GM18507 (cell line): ENCODE results near the gene ITGB1BP1.

Experiments used
- DNase-seq: peaks from one replicate; pipeline ENCODE4 v3.0.0; 2011; ENCODE audit warnings: low read depth; ENCODE audit not compliant: insufficient read length; ENCODE audit errors: extremely low spot score
- FAIRE-seq: peaks from 2 replicates; lab custom pipeline; 2011; peaks lifted over from hg19 to GRCh38; lab: Jason Lieb, UNC

The ITGB1BP1 gene

DNA sequence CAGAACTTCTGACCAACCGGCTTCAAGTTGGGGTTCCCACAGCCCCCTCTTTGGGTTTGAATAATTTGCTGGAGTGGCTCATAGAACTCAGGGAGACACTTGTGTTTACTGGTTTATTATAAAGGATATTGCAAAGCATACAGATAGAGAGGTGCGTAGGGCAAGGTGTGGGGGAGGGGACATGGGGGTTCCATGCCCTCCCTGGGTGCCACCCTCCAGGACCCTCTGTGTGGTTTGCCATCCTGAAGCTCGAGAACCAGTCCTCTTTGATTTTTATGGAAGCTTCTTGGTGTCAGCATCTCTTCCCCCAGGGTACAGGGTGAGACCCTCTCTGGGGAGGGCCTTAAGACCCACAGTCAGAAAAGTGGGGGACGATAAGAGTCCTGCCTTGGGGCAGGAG, 38.8 kb downstream of the ITGB1BP1 start:
- DNase-seq, result no peak

DNA sequence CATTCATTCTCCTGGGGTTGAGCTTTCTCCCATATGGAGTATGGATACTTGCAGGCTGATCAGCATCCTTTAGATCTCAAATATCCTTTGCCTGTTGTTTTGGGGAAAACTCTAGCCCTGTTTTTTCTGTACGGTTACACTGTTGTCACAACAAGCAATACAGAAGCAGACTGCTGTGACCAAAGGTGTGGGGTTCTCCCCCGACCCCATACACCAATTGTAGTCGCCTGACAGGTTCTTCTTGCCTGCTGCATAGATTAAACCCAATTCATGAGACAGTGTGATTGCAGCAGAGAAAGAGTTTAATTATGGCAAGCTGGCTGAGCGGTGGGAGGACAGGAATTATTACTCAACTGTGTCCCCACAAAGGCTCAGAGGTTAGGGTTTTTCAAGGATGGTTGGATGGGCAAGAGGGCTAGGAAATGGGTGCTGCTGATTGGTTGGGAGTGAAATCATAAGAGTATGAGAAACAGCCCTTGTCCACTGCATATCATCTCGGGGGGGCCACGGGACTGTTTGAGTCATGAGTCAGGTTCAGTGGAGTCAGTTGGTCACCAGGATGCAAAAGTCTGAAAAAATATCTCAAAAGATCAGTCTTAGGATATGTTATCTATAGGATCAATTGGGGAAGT, 40.6 kb downstream of the ITGB1BP1 start:
- FAIRE-seq (no peak), DNase-seq (no peak)

More for the DNA sequence above, 38.8 kb downstream of the ITGB1BP1 start:
- FAIRE-seq, result no peak

DNA sequence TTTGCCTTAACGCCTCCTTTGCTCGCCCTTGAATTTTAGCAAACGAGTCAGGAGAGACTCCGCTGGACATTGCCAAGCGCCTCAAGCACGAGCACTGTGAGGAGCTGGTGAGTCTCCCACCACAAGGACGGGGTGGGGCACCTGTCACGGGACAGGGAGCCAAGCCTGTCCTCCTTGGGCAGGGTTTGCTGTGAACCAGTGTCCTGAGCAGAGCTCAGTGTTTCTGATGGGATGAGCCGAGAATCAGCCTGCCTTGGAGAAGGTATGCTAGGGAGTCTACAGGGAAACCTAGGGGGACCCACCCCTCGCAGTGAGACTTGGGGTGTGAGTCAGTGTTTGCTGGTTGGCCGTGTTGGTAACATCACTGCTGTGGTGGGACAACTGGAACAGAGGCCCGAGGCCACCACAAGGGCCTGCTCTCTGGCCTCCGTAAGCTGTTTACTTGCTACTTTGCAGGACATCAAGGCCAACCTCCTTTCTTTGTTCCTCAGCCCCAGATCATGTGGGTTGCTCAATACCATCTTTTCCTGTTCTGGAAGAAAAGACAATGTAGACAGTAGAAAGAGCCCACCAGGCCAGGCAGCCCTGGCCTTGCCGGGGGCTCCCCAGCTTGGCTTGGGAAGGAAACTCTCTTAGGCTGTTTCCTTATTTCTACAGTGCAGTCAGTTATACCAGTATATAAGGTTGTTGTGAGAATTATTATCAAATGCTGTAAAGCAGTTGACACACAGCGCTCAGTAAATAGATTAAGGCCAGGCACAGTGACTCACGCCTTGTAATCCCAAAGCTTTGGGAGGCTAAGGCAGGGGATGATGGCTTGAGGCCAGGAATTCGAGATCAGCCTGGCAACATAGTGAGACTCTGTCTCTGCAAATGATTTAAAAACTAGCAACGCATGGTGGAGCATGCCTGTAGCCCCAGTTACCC, 42.4 kb downstream of the ITGB1BP1 start:
- FAIRE-seq (no peak), DNase-seq (no peak)

DNA sequence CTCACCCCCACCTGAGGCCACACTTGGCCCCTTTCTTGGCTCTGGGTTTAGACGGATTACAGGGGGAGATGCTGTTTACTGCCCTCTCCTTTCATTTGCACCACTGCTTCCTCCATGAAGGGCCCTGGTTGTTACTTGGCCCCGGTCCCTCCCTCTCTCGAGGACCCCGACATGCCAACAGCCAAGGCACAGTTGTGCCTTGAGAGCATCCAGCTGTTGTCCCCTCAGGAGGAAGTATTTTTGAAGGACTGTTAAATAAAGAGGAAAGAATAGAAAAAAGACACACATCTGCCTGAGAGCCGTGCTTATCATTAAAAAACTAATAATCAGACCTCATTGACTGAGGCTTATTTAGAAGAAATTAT, 44.0 kb downstream of the ITGB1BP1 start:
- FAIRE-seq, result no peak
- DNase-seq, result no peak

DNA sequence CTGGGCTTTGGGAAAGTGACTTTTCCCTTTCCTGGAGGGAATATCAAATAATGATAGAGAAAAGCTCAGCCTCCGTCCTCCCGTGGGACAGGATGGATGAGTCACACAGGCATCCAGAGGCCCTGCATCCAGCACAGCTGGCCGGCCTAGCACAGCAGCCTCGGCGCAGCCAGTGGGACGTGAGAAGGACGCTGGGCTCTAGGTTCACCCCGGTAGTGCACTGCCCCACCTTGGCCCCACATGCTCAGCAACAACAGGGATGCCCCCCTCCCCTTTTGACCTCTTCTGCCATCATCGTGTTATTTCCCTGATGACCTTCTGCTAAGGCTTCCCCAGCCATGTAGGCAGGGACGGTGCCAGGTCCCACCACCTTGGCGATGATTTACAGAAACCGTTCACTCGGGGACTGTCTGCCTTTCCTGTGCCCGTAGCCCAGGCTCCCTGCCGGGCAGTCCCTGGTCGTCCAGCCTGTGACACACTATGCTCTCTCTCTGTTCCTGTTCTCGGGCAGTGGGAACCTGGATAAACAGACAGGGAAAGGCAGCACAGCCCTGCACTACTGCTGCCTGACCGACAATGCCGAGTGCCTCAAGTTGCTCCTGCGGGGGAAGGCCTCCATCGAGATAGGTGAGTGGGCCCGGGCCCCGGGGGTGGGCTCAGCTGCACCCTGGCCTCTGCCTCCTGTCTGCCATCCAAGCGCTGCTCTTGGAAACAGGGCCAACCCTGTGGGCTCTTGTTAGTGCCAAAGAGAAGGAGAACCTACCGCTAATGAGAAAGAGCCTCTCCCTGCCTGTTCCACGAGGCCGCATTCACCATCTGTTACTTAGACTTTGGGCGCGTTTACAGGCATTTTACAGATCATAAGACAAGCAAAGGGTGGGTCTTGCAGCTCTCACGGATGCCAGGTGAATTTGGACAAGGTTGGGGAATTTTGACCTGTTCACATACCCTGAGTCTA, 44.6 kb downstream of the ITGB1BP1 start:
- FAIRE-seq (no peak), DNase-seq (no peak)

DNA sequence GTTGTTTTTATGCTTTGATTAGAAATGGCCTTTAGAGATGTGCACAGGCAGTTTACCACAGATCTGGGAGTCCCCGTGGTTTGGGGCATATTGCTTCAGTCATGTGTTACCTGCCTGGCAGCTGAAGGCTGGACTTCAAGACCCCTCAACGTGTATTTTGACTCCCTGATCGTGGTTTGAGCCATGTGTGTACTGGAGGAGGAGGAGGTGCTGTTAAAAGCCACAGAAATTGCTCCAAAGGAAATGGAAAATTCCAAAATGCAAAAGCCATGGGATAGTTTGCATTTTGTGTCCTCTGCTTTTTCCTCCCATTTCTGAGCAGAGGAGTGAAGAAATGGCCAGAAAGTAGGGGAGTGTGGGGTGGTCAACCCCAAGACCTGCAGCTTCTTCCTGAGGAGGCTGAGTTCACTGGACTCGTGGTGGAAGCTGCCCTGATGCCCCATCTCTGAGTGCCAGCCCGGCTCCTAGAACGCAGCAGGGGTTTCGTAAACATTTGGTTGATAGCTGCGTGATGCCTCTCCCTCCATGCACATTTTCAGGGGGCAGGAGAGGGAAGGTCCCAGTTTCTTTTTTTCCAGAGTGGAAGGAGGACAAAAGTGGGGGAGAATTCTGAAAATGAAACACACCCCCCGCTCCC, 45.7 kb downstream of the ITGB1BP1 start:
- DNase-seq (no peak), FAIRE-seq (no peak)

DNA sequence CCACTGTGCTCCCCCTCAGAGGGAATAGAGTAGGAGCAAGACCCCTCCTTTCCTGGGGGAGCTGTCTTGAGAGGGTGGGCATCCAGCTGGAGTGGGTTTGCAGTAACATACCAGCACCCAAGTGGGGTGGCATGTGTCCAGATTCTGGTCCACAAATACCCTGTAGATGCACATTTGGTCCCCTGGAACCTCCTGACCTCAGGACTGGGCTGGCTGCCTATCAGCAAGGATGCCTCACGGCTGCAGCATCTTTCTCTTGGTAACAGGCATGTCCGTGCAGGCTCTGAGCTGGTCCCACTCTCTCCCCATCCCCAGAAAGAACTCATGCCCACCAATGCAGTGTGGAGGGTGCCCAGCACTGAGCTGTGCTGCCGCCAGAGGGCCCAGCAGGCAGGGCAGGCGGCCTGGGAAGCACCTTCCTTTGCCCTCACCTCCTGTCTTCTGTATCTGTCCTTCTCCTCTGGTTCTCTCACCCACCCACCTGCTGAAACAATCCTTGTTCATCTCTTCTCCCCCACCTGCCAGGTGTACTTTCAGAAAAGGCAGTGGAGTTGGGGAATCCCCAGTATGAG, 47.4 kb downstream of the ITGB1BP1 start:
- FAIRE-seq (no peak), DNase-seq (no peak)

DNA sequence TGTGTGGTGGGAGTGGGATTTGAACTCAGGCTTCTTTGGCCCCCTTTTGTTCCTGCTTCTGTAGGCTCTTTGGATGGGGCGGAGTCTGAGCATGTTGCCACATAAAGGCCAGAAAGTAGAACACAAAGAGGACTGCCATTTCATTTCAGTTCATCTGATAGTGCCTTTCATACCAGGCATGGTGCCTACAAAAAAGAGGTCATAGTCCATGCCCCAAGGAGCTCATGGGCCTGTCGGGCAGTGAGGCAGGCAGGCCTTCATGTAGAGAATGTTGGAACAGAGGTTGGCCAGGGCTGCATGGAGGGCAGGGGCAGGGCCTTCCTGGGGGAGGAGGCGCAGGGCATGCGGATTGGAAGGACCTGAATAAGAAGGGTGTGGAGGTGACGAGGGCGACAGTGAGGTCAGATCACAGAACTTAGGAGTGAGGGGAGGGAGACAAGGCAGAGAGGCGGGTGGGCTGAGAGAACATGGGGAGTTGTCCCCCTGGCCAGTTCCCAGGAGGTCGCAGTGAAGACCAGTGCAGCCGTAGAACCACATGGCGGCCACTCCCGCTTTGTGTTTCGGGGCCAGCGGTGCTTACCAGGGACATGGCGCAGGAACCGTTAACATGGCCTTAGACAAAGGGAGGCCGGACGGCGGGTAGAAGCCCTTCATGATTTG, 49.1 kb downstream of the ITGB1BP1 start:
- no peak for FAIRE-seq
- no peak for DNase-seq

DNA sequence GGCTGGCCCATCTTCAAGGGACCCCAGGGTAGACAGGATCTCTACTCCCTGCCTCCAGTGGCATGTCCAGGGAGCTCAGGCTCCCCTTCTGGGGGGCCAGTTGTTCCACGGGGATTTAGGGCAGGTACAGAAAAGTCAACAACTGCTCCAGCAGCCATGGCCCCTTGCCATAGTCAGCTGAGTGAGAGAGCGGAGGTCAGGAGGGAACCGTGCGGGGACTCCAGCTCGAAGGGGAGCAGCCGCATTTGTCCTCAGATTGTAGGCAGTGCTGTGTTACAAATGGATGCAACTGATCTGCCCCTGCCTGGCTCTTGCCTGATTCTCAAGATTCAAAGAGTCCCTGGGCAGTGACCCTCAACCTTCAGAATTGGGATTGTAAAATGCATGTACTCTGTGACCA, 49.9 kb downstream of the ITGB1BP1 start:
- FAIRE-seq (no peak), DNase-seq (no peak)

DNA sequence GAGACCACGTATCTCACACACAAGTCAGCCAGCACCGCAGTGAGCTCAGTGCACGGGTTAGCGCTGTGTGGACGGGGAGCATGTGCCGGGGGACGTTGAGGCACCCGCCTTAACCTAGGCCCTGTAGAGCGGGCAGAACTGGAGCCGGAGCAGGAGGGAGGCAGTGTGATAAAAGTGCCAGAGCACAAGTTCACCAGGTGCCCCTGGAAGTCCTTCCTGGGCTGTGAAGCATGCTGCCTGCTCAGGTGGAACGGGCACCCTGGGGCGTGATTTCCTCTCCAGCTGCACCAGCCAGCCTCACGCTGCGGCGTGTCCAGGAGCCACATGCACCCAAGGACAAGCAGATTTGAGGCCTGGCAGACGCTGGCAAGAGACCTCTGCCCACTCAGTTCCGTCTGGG, 50.3 kb downstream of the ITGB1BP1 start:
- FAIRE-seq (no peak), DNase-seq (no peak)

DNA sequence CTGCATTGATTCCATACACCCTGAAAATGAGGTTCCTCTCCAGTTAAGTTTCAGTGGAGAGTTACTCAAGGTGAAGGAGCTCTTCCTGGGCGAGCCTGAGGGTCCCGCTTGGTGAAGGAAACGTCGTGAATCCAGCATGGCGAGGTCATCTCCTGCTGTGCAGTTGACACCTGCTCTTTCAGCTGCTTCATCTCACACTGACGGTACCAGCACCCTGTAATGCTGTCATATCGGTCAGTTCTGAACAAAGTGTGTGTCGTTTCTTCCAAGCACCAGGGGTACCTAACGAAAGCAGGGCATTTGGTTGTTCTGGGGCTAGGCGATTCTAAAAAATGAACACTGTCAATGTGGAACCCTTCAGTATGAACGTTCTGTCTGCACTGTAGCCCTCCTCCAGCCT, 52.6 kb downstream of the ITGB1BP1 start:
- no peak for DNase-seq
- FAIRE-seq, result no peak

DNA sequence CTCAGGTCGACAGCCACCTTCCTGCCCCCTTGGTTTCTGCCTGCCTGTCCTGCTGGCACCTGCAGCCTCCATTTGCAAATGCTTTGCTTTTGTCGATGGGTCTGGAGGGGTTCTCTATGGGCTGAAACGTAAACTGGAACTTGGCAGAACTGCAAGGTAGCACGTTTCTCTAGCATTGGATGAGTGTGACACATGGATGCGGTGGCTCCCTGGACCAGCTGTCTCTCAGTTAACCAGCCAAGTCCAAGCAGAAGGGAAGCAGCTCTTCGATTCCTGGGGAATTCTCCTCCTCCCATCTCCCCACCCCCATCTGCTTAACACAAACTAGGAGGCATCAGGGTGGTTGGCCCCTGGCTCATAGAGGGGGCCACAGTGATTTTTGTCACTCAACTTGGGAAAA, 57.3 kb downstream of the ITGB1BP1 start:
- DNase-seq (no peak), FAIRE-seq (no peak)

DNA sequence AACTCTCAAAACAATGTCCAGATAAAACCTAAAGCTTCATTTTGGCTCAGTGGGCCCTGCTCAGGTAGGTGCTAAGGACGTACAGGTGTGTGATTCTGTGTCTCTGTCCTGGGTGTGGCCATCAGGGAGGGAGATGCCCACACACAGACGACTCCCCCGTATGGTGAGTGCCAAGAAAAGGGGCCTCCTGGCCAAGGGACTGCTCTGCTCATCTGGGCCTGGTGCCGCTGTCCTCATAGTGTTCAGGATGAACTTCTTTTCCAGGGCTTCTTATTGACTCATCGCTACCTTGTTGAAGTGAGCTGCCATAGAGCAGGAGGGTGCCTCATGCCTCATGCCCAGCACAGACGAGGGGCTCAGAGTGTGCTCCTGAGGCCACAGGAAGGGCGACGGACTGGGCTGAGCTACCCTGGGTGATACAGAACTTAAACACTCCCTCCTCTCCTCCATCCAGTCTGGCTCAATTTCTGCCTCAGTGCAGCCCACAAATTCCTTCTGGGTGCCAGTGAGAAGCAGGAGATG, 57.8 kb downstream of the ITGB1BP1 start:
- FAIRE-seq, result no peak
- no peak for DNase-seq

DNA sequence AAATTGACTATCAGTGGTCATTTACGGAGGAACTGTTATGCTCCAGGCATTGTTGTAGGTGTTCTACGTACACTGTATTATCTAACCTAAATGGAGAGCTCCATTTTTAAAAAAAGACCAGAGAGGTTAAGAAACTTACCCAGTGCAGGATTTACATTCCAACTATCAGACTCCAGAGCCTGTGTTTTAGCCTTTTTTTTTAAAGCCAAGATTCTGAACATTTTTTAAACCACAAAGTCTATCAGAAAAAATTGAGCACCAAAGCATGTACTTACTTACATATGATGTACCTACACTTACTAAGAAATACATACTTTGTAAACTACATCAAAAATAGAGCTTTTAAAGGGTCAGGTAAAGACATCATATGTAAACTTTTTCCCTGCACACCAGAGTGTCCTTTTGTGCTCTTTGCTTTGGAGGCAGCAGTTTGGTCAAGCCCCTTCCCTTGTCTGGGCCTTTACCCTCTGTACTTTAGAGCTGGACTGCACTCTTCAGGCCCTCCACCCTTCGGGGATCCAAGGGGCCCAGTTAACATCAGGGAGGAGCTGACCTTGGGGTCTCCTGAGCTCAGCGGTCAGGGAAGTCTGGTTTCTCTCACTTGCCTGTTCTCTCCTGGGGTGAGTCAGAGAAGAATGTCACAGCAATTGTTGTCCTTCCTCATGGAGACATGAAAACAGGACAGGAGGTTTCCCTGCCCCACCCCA, 58.4 kb downstream of the ITGB1BP1 start:
- FAIRE-seq (no peak), DNase-seq (no peak)

DNA sequence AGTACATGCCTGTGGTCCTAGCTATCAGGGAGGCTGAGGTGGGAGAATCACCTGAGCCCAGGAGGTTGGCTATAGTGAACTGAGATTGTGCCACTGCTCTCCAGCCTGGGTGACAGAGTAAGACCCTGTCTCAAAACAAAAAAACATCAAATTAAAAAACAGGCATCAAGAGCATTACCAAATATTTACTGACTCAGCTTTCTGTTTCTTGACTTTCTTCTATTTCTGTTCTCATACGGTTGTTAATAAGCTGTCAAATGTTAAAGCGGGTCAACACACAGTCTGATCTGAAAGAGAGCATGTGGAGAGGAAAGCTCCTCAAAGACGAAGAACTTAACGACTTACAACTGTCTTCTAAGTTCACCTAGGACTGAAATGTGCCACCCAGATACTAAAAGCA, 59.0 kb downstream of the ITGB1BP1 start:
- FAIRE-seq (no peak), DNase-seq (no peak)

DNA sequence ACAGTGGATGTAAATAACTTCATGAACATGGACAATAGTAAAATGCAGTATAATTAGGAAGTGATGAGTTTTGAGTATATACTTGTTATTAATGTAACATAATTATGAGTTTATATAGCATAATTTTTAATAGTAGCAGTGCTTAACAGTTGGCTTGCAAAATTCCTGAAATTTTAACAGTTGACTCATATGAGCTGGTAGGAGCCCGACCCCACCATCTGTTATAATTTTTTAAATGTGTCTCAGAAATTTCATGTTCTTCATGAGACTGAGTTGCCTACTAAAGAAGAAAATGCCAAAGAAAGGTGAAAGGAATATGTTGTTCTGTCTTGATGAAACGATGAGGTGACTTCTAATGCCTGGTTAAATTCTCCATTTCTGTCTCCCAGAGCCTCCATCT, 62.6 kb downstream of the ITGB1BP1 start:
- DNase-seq, result no peak
- no peak for FAIRE-seq

DNA sequence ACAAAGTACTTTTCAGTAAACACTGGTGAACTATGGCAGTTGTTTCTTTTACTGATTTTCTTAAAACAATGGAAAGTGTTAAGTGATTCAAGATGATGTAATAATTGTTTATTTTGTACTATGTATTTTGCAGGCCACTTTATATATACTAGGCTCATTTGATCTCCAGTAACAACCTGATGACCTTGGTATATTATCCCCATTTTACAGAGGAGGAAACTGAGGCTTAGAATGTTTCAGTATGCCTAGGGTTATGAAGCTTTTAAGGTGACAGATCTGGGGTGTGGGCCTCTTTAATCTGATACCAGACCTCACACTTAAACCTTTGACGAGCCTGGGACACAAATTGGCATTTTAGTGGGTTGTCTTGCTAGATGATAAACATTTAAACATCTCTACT, 63.2 kb downstream of the ITGB1BP1 start:
- DNase-seq (no peak), FAIRE-seq (no peak)

DNA sequence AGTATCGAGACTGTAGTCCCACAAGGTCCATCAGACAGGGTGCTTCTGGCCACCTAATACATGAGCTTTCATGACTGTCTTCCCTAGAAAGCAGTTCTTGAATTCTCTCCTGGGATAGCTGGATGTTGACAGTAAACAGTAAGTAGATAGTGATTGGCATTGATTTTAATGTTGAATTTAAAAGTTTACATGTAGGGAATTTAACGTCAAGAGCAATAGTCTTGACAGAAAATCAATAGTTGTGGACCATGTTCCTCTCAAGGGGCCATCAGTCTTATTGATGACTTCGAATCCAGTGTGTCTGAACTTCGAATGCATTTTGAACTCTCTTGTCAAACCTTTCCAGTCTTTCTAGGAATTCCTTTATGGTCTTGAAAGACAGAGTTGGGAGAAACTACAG, 63.9 kb downstream of the ITGB1BP1 start:
- FAIRE-seq, result no peak

More for the DNA sequence above, 63.9 kb downstream of the ITGB1BP1 start:
- no peak for DNase-seq
